ENCODE results near the gene PLAAT4. TPM values are rescaled to one million over a fixed set of nuclear protein-coding genes. Genes with fewer than 3 reads are reported as not detected.
"Not testable (repeated sequence)": the region's sequence is repeated elsewhere in the genome, so short reads cannot be mapped to it uniquely, and the experiment has no call there.

Gene PLAAT4
- total RNA-seq, 1 donor from 2014 or later = 36.4 TPM

- peak; percentile 85 for DNase-seq (ENCODE audit: low read depth)
Measured at GRCh38 chr11:63537293-63538101, 889 bp downstream of the PLAAT4 start.

GRCh38 chr11:63542506-63542905, 5.9 kb downstream of the PLAAT4 start:
- DNase-seq (ENCODE audit: low read depth) = not testable (repeated sequence)

- no peak for DNase-seq (ENCODE audit: low read depth)
Measured at GRCh38 chr11:63543711-63544110, 7.1 kb downstream of the PLAAT4 start.

- DNase-seq (ENCODE audit: low read depth) = peak; percentile 62
Measured at GRCh38 chr11:63547061-63547460, 10.5 kb downstream of the PLAAT4 start.

GRCh38 chr11:63548178-63548577, 11.6 kb downstream of the PLAAT4 start:
- no peak for DNase-seq (ENCODE audit: low read depth)

- no peak for DNase-seq (ENCODE audit: low read depth)
Measured at GRCh38 chr11:63549411-63549810, 12.8 kb downstream of the PLAAT4 start.

GRCh38 chr11:63550156-63550700, 13.6 kb downstream of the PLAAT4 start:
- not testable (repeated sequence) for DNase-seq (ENCODE audit: low read depth)

- DNase-seq (ENCODE audit: low read depth) = no peak
Measured at GRCh38 chr11:63551091-63551888, 14.7 kb downstream of the PLAAT4 start.

- no peak for DNase-seq (ENCODE audit: low read depth)
Measured at GRCh38 chr11:63551889-63552266, 15.3 kb downstream of the PLAAT4 start.

- no peak for DNase-seq (ENCODE audit: low read depth)
Measured at GRCh38 chr11:63552921-63553320, 16.3 kb downstream of the PLAAT4 start.

GRCh38 chr11:63553759-63554158, 17.2 kb downstream of the PLAAT4 start:
- DNase-seq (ENCODE audit: low read depth) = no peak

- no peak for DNase-seq (ENCODE audit: low read depth)
Measured at GRCh38 chr11:63554877-63555223, 18.2 kb downstream of the PLAAT4 start.

- no peak for DNase-seq (ENCODE audit: low read depth)
Measured at GRCh38 chr11:63556404-63557013, 19.9 kb downstream of the PLAAT4 start.

GRCh38 chr11:63557570-63557969, 21.0 kb downstream of the PLAAT4 start:
- DNase-seq (ENCODE audit: low read depth) = no peak

- DNase-seq (ENCODE audit: low read depth) = no peak
Measured at GRCh38 chr11:63558459-63559157, 22.0 kb downstream of the PLAAT4 start.

- DNase-seq (ENCODE audit: low read depth) = peak; percentile 72
Measured at GRCh38 chr11:63560506-63561180, 24.0 kb downstream of the PLAAT4 start.

GRCh38 chr11:63563201-63564055, 26.8 kb downstream of the PLAAT4 start, which contains the start of gene PLAAT2:
TSS of gene PLAAT2 (minus strand) at chr11:63563379. CDS start at chr11:63563324, 55 bp downstream.
- DNase-seq (ENCODE audit: low read depth) = no peak

- DNase-seq (ENCODE audit: low read depth) = peak; percentile 86
Measured at GRCh38 chr11:63564056-63564774, 27.6 kb downstream of the PLAAT4 start.

GRCh38 chr11:63564784-63565350, 28.3 kb downstream of the PLAAT4 start:
- peak; percentile 57 for DNase-seq (ENCODE audit: low read depth)
